Parathyroid adenoma (tissue), 2 donors: Measurements from ENCODE around the gene FBXL5.

Source experiments
- H2AFZ ChIP-seq: fragments of 300-600 bp; sonication (generic); one replicate; pipeline ENCODE4 v1.7.0; 2017; ENCODE audit warnings: antibody characterized with exemption, mild to moderate bottlenecking
- H3K27ac ChIP-seq: fragments of 300-600 bp; sonication (generic); one replicate; pipeline ENCODE4 v1.7.0; 2017
- H3K27me3 ChIP-seq: fragments of 300-600 bp; sonication (generic); one replicate; pipeline ENCODE4 v1.7.0; 2017; ENCODE audit warnings: low read length; ENCODE audit not compliant: control insufficient read depth, insufficient read depth
- H3K36me3 ChIP-seq: fragments of 300-600 bp; sonication (generic); one replicate; pipeline ENCODE4 v1.7.0; 2017; ENCODE audit warnings: low read length; ENCODE audit not compliant: control insufficient read depth, insufficient read depth
- H3K4me1 ChIP-seq: fragments of 300-600 bp; sonication (generic); one replicate; pipeline ENCODE4 v1.7.0; 2017; ENCODE audit warnings: control low read depth
- H3K4me2 ChIP-seq: fragments of 300-600 bp; sonication (generic); one replicate; pipeline ENCODE4 v1.7.0; 2017; ENCODE audit warnings: low read length
- H3K4me3 ChIP-seq: fragments of 300-600 bp; sonication (generic); one replicate; pipeline ENCODE4 v1.7.0; 2017; ENCODE audit warnings: low read depth, low read length
- H3K79me2 ChIP-seq: fragments of 300-600 bp; sonication (generic); one replicate; pipeline ENCODE4 v1.7.0; 2017; ENCODE audit warnings: control low read depth
- H3K9ac ChIP-seq: fragments of 300-600 bp; sonication (generic); one replicate; pipeline ENCODE4 v1.7.0; 2017; ENCODE audit warnings: mild to moderate bottlenecking
- H3K9me3 ChIP-seq: fragments of 300-600 bp; sonication (generic); one replicate; pipeline ENCODE4 v1.7.0; 2017; ENCODE audit warnings: low read length; ENCODE audit not compliant: control insufficient read depth
- TF ChIP-seq, protein P1 (sequence below): fragments of 300-600 bp; sonication (generic); IDR thresholded peaks from one replicate; pipeline ENCODE4 v1.7.0; 2017; ENCODE audit warnings: antibody characterized with exemption, mild to moderate bottlenecking
- donor health status: primary hyperparathyroidism.

FBXL5 gene

DNA sequence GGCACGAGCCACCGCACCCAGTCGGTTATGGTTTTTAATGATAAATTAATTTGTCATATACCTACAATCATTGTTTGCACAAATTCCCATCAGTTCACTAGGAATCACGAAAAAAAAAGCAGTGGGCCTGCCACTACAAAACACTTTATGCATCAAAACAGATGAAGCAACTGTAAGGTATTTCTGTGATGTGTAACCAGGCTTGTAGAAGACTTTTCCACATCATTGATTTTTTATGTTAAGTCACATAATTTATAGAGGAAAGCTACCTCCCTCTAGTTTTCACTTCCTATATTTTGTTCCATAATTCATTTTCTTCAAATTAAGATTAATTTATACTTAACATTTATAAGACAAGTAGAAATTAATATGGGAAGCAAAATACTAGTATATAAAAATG lies 19.8 kb upstream of the FBXL5 start:
- Histone ChIP-seq H3K27me3 (no peaks in the 10 kb centered on the region), H2AFZ (no peak overlapping the region), H3K4me1 (no peaks in the 10 kb centered on the region), H3K4me3 (no peak overlapping the region), H3K4me2 (no peak overlapping the region), H3K9ac (no peak overlapping the region), H3K9me3 (no peaks in the 10 kb centered on the region), H3K79me2 (no peaks in the 10 kb centered on the region), H3K36me3 (no peaks in the 10 kb centered on the region), H3K27ac (no peak overlapping the region)
- TF ChIP-seq, protein P1, sequence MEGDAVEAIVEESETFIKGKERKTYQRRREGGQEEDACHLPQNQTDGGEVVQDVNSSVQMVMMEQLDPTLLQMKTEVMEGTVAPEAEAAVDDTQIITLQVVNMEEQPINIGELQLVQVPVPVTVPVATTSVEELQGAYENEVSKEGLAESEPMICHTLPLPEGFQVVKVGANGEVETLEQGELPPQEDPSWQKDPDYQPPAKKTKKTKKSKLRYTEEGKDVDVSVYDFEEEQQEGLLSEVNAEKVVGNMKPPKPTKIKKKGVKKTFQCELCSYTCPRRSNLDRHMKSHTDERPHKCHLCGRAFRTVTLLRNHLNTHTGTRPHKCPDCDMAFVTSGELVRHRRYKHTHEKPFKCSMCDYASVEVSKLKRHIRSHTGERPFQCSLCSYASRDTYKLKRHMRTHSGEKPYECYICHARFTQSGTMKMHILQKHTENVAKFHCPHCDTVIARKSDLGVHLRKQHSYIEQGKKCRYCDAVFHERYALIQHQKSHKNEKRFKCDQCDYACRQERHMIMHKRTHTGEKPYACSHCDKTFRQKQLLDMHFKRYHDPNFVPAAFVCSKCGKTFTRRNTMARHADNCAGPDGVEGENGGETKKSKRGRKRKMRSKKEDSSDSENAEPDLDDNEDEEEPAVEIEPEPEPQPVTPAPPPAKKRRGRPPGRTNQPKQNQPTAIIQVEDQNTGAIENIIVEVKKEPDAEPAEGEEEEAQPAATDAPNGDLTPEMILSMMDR, result no peak

DNA sequence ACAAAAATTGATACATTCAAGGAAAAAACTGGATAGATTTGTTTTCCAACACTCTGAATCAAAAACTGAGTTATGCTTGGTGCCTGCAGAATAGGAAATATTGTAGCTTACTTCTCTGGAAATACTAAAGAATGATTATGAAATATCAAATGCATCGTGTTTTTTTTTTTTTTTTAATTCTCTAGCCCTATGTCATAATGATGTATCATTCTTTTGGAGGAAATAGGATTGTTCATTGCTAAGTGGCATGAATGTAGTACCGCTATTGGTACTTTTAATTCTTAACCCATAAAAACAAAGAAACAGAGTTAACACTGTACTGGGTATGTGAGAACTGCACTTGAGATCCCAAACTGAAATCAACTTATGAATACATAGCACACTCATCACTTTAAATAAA lies 18.9 kb upstream of the FBXL5 start:
- no peaks in the 10 kb centered on the region for H3K27me3 ChIP-seq
- H2AFZ ChIP-seq, result no peak overlapping the region
- TF ChIP-seq, protein P1, result no peak
- H3K36me3 ChIP-seq, result no peaks in the 10 kb centered on the region
- no peaks in the 10 kb centered on the region for H3K9me3 ChIP-seq
- no peak overlapping the region for H3K27ac ChIP-seq
- H3K4me1 ChIP-seq, result no peaks in the 10 kb centered on the region
- H3K4me2 ChIP-seq, result no peak overlapping the region
- H3K4me3 ChIP-seq, result no peak overlapping the region
- no peak overlapping the region for H3K9ac ChIP-seq
- no peaks in the 10 kb centered on the region for H3K79me2 ChIP-seq

DNA sequence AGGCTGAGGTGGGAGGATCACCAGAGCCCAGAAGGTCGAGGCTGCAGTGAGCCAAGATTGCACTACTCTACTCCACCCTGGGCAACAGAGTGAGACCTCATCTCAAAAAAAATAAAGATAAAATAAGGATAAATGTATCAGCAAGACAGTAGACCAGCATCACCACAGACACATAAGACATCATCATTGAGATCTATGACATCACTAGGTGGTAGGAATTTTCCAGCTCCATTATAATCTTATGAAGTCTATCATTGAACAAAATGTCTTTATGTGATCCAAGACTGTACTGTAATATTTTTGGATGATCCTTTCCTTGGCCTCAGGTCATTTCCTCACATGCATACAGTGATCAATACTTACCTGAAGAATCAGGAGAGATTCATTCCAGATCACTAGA lies 18.2 kb upstream of the FBXL5 start:
- Histone ChIP-seq H3K9me3 (no peaks in the 10 kb centered on the region), H3K4me1 (no peaks in the 10 kb centered on the region), H3K4me2 (no peak overlapping the region), H3K4me3 (no peak overlapping the region), H2AFZ (no peak overlapping the region), H3K27me3 (no peaks in the 10 kb centered on the region), H3K79me2 (no peaks in the 10 kb centered on the region), H3K9ac (no peak overlapping the region), H3K27ac (no peak overlapping the region), H3K36me3 (no peaks in the 10 kb centered on the region)
- TF ChIP-seq, protein P1, result no peak

DNA sequence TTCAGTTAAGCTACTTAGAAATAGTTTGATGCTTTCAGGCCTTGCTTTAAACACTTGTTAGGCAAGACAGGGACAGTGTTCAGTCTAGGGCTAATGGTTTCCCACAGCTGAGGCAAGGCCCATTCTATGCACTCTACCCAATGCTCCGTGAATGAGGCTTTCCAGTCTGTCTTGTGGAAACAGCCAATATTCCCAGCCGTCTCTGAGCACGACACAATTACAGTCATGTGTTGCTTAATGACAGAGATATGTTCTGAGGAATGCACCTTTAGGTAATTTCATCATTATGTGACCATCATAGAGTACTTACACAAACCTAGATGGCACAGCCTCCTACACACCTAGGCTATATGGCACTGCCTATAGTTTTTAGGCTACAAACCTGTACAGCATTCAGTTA lies 16.9 kb upstream of the FBXL5 start:
- Histone ChIP-seq H3K4me2 (no peak overlapping the region), H3K4me3 (no peak overlapping the region), H3K79me2 (no peaks in the 10 kb centered on the region), H3K9me3 (no peaks in the 10 kb centered on the region), H3K4me1 (no peaks in the 10 kb centered on the region), H3K27me3 (no peaks in the 10 kb centered on the region), H3K36me3 (no peaks in the 10 kb centered on the region), H2AFZ (no peak overlapping the region), H3K9ac (no peak overlapping the region), H3K27ac (no peak overlapping the region)
- TF ChIP-seq, protein P1, result no peak

DNA sequence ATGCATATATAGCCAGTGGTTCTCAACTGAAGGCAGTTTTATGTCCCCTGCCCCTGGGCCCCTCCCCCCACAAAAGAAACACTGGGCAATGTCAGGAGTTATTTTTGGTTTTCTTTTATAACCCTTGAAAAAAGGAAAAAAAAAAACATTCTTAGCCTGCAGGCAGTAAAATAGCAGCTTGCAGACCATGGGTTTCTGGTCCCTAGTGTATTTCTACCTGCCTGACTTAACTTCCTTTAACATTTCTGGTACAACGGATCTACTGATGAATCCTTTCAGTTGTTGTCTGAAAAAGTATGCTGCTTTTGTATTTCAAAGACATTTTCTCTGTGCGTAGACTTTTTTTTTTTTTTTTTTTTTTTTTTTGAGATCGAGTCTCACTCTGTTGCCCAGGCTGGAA lies 15.4 kb upstream of the FBXL5 start:
- H3K9ac ChIP-seq, result no peak overlapping the region
- no peak overlapping the region for H3K4me2 ChIP-seq
- TF ChIP-seq, protein P1, result no peak

More for the DNA sequence above, 15.4 kb upstream of the FBXL5 start:
- H3K4me3 ChIP-seq, result no peak overlapping the region
- no peak overlapping the region for H2AFZ ChIP-seq
- H3K27ac ChIP-seq, result no peak overlapping the region
- no peaks in the 10 kb centered on the region for H3K36me3 ChIP-seq
- H3K27me3 ChIP-seq, result no peaks in the 10 kb centered on the region
- no peaks in the 10 kb centered on the region for H3K9me3 ChIP-seq
- no peaks in the 10 kb centered on the region for H3K4me1 ChIP-seq
- no peaks in the 10 kb centered on the region for H3K79me2 ChIP-seq
